HG03045 (cell line): ENCODE data around the gene GRB7.
A peak's percentile ranks its signal among the peaks of the same experiment; 100 is the strongest.

ENCODE experiments used
- ATAC-seq: cut with Tn5 transposase; IDR thresholded peaks from one replicate; pipeline ENCODE4 v1.9.1; 2021; ENCODE audit warnings: mild to moderate bottlenecking, moderate library complexity; ENCODE audit not compliant: unreplicated experiment

The GRB7 gene

DNA sequence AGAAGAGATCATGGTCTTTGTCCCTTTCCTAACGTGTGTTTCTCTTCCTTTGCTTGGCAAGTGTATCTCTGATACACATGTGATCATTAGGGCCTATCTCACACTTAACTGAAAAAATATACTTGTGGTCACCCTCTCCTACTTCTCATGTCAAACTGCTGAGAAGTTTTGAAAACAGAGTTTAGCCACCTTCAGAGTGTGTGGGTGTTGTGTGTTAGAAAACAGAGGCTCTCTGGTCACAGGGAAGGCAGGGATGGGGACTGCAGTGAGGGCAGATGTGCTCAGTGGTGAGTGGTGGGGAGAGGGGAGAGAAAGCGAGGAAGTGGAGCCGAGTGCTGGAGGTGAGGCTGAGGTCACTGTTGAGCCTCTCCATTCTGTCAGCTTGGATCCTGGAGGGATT lies 29.4 kb downstream of the GRB7 start:
- ATAC-seq: no peak

- ATAC-seq: peak; percentile 49
These were observed 32.3 kb downstream of the GRB7 start for GRCh38 chr17:39769974-39770587.

GRCh38 chr17:39772415-39772814 lies 34.7 kb downstream of the GRB7 start:
- no peak for ATAC-seq

- no peak for ATAC-seq
These were observed 35.5 kb downstream of the GRB7 start for GRCh38 chr17:39772987-39773934.

- ATAC-seq: no peak
These were observed 36.3 kb downstream of the GRB7 start for GRCh38 chr17:39774047-39774446.

DNA sequence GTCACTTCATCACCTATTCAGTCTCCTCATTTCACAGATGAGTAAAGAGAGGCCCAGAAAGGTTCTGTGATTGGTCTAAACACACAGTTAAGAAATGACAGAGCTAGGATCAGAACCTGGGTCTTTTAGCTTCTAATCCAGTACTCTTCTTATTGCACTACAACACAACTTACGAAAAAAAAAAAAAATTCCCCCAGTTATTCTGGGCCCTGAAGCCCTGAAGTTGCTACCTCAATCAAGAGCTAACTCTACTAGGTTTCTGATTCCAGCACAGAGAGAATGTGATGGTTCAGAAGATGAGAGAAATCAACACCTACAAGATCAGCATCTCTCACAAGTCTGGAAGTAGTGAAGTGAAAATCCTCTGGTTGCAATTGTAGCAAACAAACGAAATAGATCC lies 37.3 kb downstream of the GRB7 start:
- ATAC-seq: no peak

DNA sequence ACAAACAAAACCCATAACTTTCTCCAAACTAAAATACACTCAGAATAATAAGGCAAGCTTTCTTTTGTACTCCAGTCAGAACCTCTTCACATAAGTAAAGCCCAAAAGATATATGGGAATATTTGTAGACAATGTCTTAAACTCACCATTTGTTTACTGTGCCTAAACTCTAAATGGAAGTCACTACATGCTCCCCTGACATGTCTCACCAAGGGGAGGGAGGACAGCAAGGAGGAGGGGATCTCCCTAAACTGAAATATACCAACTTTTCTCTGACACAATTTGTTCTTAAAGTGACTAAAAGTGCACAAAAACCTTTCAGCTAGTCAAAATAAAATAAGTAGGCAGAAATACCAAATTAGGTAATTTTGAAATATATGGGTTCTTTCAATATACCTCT lies 38.5 kb downstream of the GRB7 start:
- ATAC-seq: no peak

DNA sequence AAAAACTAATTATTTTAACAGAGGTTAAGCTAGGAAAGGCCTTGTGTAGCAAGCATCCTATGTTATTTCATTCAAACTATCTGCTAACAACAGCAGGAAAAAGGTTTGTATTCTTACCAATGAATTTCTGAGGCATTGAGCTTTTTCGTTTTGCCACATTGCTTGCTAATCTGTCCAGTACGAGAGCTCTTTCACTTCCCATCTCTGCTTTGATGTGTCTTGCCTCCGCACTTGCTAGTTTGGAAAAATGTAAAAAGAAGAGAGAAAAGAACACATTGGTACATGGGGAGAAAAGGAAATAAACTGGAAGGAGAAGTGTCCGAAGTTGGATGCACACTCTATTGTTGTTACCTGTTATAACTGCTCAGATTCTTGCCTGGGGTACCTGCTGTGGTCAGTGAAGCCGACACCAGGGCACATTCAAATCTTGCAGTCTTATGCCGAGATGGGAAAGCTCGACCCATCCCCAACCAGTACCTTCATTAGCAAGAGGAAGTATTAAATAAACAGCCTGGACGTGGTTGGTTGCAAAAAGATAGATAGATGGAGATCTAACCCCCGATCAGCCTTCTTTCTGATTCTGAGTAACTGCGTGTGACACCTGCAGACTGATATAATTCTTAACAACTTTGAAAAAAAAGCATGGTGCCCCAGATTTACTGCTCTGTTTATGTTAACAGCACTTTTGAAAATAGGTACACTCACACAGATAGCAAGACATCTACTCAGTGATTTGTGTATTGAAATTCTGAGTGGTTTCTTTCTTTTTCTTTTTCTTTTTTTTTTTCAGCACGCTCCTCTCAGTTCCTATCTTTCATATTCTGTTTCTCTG lies 40.0 kb downstream of the GRB7 start:
- ATAC-seq: peak; percentile 36

DNA sequence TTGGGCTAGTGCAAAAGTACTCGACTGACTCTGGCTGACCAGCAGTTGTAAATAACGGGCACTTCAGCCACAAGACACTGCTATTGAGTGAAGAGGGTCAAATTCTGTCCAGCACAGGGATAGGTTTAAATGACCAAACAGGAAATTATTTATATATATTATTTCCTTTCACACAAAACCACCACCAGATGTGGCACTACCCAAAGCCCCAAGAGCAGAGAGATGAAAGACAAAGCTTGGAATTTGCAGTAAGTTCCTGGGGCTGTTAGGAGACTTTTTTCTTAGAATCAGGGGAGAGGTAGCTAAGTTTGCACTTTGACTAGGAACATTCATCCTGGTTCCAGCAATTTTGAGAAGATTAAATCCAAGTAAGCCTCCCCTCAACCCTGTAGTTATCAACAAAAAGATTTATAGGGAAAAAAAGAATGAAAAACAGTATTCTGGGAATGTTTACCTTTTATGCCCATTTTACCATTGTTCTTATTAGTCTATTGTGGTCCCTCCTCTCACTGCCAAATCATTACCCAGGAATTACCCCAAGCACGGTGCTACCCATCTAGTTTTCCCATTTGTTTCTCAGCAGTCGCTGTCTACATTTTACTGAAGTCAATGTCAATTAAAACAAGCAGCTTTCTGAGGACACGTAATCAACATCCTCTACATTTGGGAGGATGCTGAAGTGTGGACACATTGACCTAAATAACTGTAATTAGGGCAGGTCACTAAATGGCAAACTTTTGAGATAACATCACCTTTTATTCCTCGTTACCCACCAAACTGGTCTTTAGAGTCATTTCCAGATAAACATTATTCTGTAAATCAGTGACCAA lies 43.5 kb downstream of the GRB7 start:
- ATAC-seq: no peak

GRCh38 chr17:39781861-39782213 lies 44.1 kb downstream of the GRB7 start:
- no peak for ATAC-seq

- ATAC-seq: no peak
These were observed 44.7 kb downstream of the GRB7 start for GRCh38 chr17:39782481-39782880.

- no peak for ATAC-seq
These were observed 45.2 kb downstream of the GRB7 start for GRCh38 chr17:39782980-39783379.

- no peak for ATAC-seq
These were observed 49.3 kb downstream of the GRB7 start for GRCh38 chr17:39787041-39787440.

GRCh38 chr17:39787743-39788484 lies 50.2 kb downstream of the GRB7 start:
- no peak for ATAC-seq

DNA sequence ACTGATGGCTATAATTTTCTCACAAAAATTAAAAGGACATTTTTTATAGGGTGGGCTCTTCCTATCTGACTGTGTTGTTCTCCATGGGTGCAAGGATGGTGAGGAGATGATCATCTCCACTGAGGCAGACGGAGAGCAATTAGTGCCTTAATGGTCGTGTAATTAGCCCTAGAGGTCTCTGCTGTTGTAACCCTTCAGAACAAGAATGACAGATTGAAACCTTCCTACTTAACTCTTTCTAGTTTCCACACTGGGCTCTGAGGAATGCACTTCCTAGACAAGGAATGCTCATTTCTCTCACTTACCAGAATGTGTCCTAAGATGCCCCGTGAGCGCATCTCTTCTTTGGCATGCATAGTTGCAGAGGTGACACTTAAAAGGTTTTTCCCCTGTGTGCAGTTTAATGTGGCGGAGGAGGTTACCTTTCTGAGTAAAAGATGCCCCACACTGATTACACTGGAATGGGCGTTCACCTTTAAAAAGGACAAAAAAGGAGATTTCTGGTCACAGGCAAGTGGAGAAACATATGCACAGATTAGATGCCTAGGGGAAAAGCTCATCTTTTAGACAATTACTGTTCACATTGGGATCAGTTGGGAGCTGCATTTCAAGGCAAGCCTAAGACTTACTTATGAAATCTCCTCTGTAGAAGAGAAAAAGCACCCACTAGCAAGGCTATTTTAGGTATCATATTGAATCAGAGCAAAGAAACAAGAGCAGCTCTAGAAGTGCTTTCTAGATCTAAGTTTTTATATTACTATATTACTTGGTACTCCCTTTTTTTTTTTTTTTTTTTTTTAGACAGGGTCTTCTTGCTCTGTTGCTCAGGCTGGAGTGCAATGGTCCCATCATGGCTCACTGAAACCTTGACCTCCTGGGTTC lies 53.6 kb downstream of the GRB7 start:
- ATAC-seq: no peak

GRCh38 chr17:39792526-39793221 lies 54.9 kb downstream of the GRB7 start:
- no peak for ATAC-seq

GRCh38 chr17:39793301-39793872 lies 55.6 kb downstream of the GRB7 start:
- ATAC-seq: no peak
